Activated naive CD4-positive, alpha-beta T cell treated with anti-CD3 and anti-CD28 coated beads for 36 hours (primary cell): ENCODE measurements around the gene KCNB1. TPM values are rescaled to one million over a fixed set of nuclear protein-coding genes. Genes with fewer than 3 reads are reported as not detected.

Experiments
- CTCF ChIA-PET: fragments of 350-600 bp; sonication (Branson Sonifier 250); formaldehyde crosslinking; loops from one replicate; lab custom pipeline; 2021; ENCODE audit warnings: antibody characterized with exemption; lab: Charles Lee
- DNase-seq: peaks from one replicate; pipeline ENCODE4 v3.0.0-alpha.2; 2020
- H3K27ac Mint-ChIP-seq: one replicate; pipeline ENCODE4 v1.8.0; 2021; ENCODE audit warnings: mild to moderate bottlenecking, mixed read lengths
- H3K27me3 Mint-ChIP-seq: one replicate; pipeline ENCODE4 v1.8.0; 2021; ENCODE audit warnings: low read depth, mixed read lengths
- H3K36me3 Mint-ChIP-seq: one replicate; pipeline ENCODE4 v1.8.0; 2021; ENCODE audit warnings: low read depth, mixed read lengths
- H3K4me1 Mint-ChIP-seq: one replicate; pipeline ENCODE4 v1.8.0; 2021; ENCODE audit warnings: low read depth, mixed read lengths
- H3K4me3 Mint-ChIP-seq: one replicate; pipeline ENCODE4 v1.8.0; 2021; ENCODE audit warnings: mild to moderate bottlenecking, moderate library complexity, mixed read lengths
- H3K9me3 Mint-ChIP-seq: one replicate; pipeline ENCODE4 v1.8.0; 2021; ENCODE audit warnings: mixed read lengths
- intact Hi-C: fragments of 100-400 bp; cut with micrococcal nuclease; formaldehyde crosslinking; loops from one replicate; pipeline ENCODE4 v1.15.1; 2023
- total RNA-seq, 2 experiments: library from RNA; stranded (reverse); gene quantifications; one replicate each; pipeline ENCODE4 v1.2.3, GENCODE V29; 2021

KCNB1 gene
- total RNA-seq, 2 experiments from 2014 or later: not detected

DNA sequence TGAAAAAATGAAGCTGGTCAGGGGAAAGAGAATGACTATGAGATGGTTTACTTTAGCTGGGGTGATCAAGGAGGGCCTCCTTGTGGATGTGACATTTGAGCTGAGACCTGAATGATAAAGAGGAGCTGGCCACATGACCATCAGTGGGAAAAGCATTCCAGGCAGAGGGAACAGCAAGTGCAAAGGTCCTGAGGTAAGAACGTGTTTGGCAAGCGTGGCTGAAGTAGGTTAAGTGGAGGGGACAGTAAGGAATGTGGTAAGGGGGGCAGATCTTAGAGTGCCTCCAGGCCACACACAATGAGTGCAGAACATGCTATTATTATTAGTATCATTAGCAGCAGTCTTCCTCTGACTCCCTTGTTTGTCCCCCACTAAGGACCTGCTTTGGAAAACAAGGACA, 92.6 kb downstream of the KCNB1 start:
- intact Hi-C loops: no loop called here
- H3K9me3 Mint-ChIP-seq: no peaks in the 10 kb centered on the region
- CTCF ChIA-PET: interaction anchor here (0.8 kb wide), 1 partner anchor 95 kb away, joined by 3 read pairs; no protein-coding TSS in a partner anchor
- H3K27ac Mint-ChIP-seq: no peak overlapping the region
- peaks cover 12% of the 10 kb centered on the region for H3K27me3 Mint-ChIP-seq
- no peak overlapping the region for H3K4me3 Mint-ChIP-seq
- H3K36me3 Mint-ChIP-seq: no peaks in the 10 kb centered on the region
- no peaks in the 10 kb centered on the region for H3K4me1 Mint-ChIP-seq
- DNase-seq: no peak

DNA sequence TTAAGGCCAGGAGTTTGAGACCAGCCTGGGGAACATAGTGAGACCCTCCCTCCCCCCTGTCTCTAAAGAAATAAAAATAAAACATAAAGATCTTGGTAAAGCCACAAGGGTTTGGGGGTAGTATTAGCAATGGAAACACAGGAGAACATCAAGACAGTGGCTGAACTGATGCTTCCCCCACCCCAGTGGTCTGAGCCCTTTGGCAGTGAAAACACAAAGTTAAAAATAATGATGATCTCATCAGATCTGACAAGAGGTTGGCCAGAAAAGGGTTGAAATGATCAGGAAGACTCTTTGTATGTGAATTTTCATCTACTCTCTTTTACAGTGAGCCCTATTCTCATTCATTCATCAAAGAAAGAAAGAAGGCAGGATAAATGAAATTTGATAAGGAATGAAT, 93.7 kb downstream of the KCNB1 start:
- no peak overlapping the region for H3K27ac Mint-ChIP-seq
- CTCF ChIA-PET: interaction anchor here (0.6 to 1.0 kb wide), 3 partner anchors 107 to 1360 kb away, joined by 3 read pairs; no protein-coding TSS in a partner anchor
- H3K4me3 Mint-ChIP-seq: no peak overlapping the region
- no peak for DNase-seq
- H3K36me3 Mint-ChIP-seq: no peaks in the 10 kb centered on the region
- intact Hi-C loops: no loop called here
- H3K9me3 Mint-ChIP-seq: no peaks in the 10 kb centered on the region
- H3K27me3 Mint-ChIP-seq: peaks cover 15% of the 10 kb centered on the region
- no peaks in the 10 kb centered on the region for H3K4me1 Mint-ChIP-seq

- H3K27ac Mint-ChIP-seq: no peak overlapping the region
- intact Hi-C loops: no loop called here
- H3K4me3 Mint-ChIP-seq: no peak overlapping the region
- CTCF ChIA-PET: no interaction called here
- H3K27me3 Mint-ChIP-seq: peaks cover 15% of the 10 kb centered on the region
- H3K9me3 Mint-ChIP-seq: no peaks in the 10 kb centered on the region
- DNase-seq: no peak
- no peaks in the 10 kb centered on the region for H3K36me3 Mint-ChIP-seq
- H3K4me1 Mint-ChIP-seq: no peaks in the 10 kb centered on the region
Measured at GRCh38 chr20:49387581-49387939, 94.9 kb downstream of the KCNB1 start.

DNA sequence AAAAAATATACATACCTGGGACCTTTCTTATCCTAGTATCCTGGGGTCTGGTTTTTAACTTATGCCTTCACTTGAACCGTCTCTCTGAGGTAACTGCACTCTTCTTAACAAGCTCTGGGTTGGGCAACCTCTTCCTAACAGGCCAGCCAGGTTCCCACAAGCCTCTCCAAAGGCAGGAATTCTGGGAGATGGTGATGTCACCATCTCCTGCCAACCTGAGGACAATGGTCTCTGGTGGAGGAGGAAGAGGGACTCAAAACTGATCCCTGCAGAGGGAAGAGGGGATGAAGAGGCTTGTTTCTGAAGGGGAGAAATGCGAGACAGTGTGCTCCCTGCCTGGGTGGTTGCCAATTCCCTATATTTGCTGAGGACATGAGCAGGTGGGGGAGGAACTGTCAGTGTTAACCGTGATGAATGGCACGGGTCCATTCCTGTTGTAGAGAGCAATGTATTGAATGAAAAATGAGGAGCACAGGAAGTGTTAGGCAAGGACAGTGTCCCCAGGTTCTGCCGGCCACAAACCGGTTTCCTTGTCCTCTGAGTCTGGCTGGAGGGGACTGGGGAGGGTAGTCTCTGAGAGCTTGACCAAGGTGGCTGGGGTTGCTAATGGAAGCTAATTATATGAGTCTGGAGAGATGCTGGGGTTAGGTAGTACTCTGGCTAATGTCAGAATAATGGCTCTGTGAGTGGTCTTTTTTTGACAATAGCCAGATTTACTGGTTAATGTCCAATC, 95.5 kb downstream of the KCNB1 start:
- H3K9me3 Mint-ChIP-seq: no peaks in the 10 kb centered on the region
- H3K36me3 Mint-ChIP-seq: no peaks in the 10 kb centered on the region
- DNase-seq: no peak
- H3K4me1 Mint-ChIP-seq: no peaks in the 10 kb centered on the region
- intact Hi-C loops: no loop called here
- no peak overlapping the region for H3K4me3 Mint-ChIP-seq
- CTCF ChIA-PET: no interaction called here
- peaks cover 12% of the 10 kb centered on the region for H3K27me3 Mint-ChIP-seq
- H3K27ac Mint-ChIP-seq: no peak overlapping the region

GRCh38 chr20:49385465-49385864, 97.0 kb downstream of the KCNB1 start:
- Mint-ChIP-seq H3K27ac (no peak overlapping the region), H3K4me3 (no peak overlapping the region), H3K36me3 (no peaks in the 10 kb centered on the region), H3K9me3 (no peaks in the 10 kb centered on the region), H3K4me1 (no peaks in the 10 kb centered on the region), H3K27me3 (peaks cover 9% of the 10 kb centered on the region)
- intact Hi-C loops: loop anchor here (2.0 kb wide), 2 partner anchors 99 to 149 kb away; no protein-coding TSS in a partner anchor
- no peak for DNase-seq
- CTCF ChIA-PET: interaction anchor here (0.5 to 2.9 kb wide), 7 partner anchors 10 to 149 kb away, joined by 3 to 13 read pairs (median 4); partner anchors contain the start of gene KCNB1

- intact Hi-C loops: loop anchor here (2.0 kb wide), 2 partner anchors 100 to 150 kb away; no protein-coding TSS in a partner anchor
- peak; percentile 83 for DNase-seq
- Mint-ChIP-seq H3K36me3 (no peaks in the 10 kb centered on the region), H3K4me3 (no peak overlapping the region), H3K4me1 (no peaks in the 10 kb centered on the region), H3K9me3 (no peaks in the 10 kb centered on the region), H3K27ac (no peak overlapping the region), H3K27me3 (peaks cover 10% of the 10 kb centered on the region)
- CTCF ChIA-PET: interaction anchor here (0.6 to 2.9 kb wide), 13 partner anchors 9 to 238 kb away, joined by 3 to 13 read pairs (median 4); partner anchors contain the start of gene KCNB1
Measured at GRCh38 chr20:49384437-49385434, 97.7 kb downstream of the KCNB1 start.

- Mint-ChIP-seq H3K4me3 (no peak overlapping the region), H3K9me3 (no peaks in the 10 kb centered on the region), H3K27me3 (peaks cover 8% of the 10 kb centered on the region), H3K27ac (no peak overlapping the region), H3K4me1 (no peaks in the 10 kb centered on the region), H3K36me3 (no peaks in the 10 kb centered on the region)
- DNase-seq: no peak
- CTCF ChIA-PET: interaction anchor here (0.6 to 1.1 kb wide), 3 partner anchors 44 to 533 kb away, joined by 3 to 4 read pairs (median 3); no protein-coding TSS in a partner anchor
- intact Hi-C loops: no loop called here
Measured at GRCh38 chr20:49381558-49382493, 100.6 kb downstream of the KCNB1 start.

GRCh38 chr20:49380337-49380780, 102.1 kb downstream of the KCNB1 start:
- H3K27ac Mint-ChIP-seq: no peak overlapping the region
- peaks cover 5% of the 10 kb centered on the region for H3K27me3 Mint-ChIP-seq
- CTCF ChIA-PET: interaction anchor here (0.7 kb wide), 1 partner anchor 46 kb away, joined by 3 read pairs; no protein-coding TSS in a partner anchor
- DNase-seq: no peak
- no peaks in the 10 kb centered on the region for H3K9me3 Mint-ChIP-seq
- no peaks in the 10 kb centered on the region for H3K36me3 Mint-ChIP-seq
- intact Hi-C loops: no loop called here
- no peak overlapping the region for H3K4me3 Mint-ChIP-seq
- H3K4me1 Mint-ChIP-seq: no peaks in the 10 kb centered on the region

DNA sequence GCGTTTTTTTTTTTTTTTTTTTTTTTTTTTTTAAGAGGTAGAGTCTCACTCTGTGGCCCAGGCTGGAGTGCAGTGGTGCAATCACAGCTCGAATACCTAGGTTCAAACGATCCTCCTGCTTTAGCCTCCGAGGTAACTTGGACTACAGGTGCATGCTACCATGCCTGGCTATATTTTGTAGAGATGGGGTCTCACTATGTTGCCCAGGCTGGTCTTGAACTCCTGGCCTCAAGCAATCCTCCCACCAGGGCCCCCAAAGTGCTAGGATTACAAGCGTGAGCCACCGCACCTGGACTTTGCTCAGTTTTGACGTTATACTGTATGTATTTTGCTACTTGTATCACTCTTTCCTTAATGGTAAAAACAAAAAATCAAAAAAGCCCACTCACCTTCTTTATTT, 103.1 kb downstream of the KCNB1 start:
- intact Hi-C loops: no loop called here
- H3K27ac Mint-ChIP-seq: no peak overlapping the region
- H3K9me3 Mint-ChIP-seq: no peaks in the 10 kb centered on the region
- CTCF ChIA-PET: no interaction called here
- H3K27me3 Mint-ChIP-seq: peaks cover 7% of the 10 kb centered on the region
- no peak overlapping the region for H3K4me3 Mint-ChIP-seq
- H3K4me1 Mint-ChIP-seq: no peaks in the 10 kb centered on the region
- DNase-seq: no peak
- no peaks in the 10 kb centered on the region for H3K36me3 Mint-ChIP-seq

GRCh38 chr20:49377326-49377725, 105.1 kb downstream of the KCNB1 start:
- intact Hi-C loops: no loop called here
- H3K9me3 Mint-ChIP-seq: no peaks in the 10 kb centered on the region
- H3K27me3 Mint-ChIP-seq: peaks cover 10% of the 10 kb centered on the region
- no peaks in the 10 kb centered on the region for H3K4me1 Mint-ChIP-seq
- no peaks in the 10 kb centered on the region for H3K36me3 Mint-ChIP-seq
- no peak overlapping the region for H3K27ac Mint-ChIP-seq
- DNase-seq: no peak
- H3K4me3 Mint-ChIP-seq: no peak overlapping the region
- CTCF ChIA-PET: no interaction called here

DNA sequence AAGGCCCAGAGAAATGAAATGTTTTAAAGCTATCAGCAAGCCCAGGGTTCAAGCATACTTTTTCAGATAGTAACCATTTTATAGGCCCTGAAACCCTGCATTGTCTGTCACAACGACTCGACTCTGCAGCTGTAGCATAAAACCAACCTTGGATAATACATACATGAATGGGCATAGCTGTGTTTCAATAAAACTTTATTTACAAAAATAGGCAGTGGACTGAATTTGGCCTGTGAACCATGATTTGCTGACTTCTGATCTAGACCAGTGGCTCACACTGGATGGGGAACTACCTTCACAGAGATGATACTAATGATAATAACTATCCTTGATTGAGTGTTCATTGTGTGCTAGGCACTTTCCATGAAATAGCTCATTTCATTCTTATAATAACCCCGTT, 107.3 kb downstream of the KCNB1 start:
- intact Hi-C loops: no loop called here
- Mint-ChIP-seq H3K9me3 (no peaks in the 10 kb centered on the region), H3K27me3 (peaks cover 13% of the 10 kb centered on the region), H3K36me3 (no peaks in the 10 kb centered on the region), H3K27ac (no peak overlapping the region), H3K4me3 (no peak overlapping the region), H3K4me1 (no peaks in the 10 kb centered on the region)
- DNase-seq: no peak
- CTCF ChIA-PET: interaction anchor here (1.1 to 2.5 kb wide), 3 partner anchors 10 to 166 kb away, joined by 3 to 9 read pairs (median 3); no protein-coding TSS in a partner anchor
